Limb (tissue), 2 donors: ENCODE data around the gene ATP8A2.

Experiments
- DNase-seq, 2 donors: peaks; one replicate each; pipeline ENCODE4 v3.0.0-alpha.2; 2016; ENCODE audit errors: extremely low spot score in 2 of 2

Gene ATP8A2

DNA sequence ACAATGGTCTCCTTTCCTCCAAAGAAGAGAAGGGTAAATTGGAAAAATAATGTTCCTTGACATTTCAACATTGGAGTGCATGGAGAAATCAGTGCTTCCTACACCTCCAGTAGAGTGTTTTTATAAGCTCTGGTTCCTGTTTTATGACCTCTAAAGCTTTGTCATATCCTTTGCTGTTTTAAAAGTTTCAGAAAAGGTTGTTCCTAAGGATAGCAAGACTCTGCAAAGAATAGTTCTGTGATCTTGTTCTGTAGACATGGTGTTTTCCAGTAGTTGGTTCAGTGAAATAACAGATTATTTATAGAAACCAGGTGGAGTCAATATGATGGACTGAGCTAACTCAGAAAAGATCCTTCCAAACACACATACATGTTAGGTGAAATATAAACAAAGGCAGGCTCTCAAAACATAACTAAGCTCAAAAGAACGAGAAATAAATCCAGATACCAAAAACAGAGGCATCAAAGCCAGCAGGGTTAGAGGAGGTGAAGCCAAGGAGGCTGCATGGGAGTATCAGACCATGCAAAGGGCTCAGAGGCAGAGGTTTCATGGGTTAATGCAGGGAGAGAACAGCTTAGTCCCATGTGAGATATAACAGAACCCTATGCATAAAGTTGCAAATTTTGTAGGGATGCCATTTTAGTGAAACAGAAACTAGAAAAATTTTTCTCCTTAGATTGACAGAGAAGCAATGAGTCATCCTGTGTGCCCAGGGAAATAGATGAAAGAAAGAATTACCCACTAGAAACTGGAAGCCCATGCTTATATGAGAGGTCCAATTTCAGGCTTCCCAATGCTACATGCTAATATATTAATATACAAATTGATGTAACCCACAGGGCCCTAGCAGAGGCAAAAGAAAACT lies 635.7 kb downstream of the ATP8A2 start:
- DNase-seq = no peak

DNA sequence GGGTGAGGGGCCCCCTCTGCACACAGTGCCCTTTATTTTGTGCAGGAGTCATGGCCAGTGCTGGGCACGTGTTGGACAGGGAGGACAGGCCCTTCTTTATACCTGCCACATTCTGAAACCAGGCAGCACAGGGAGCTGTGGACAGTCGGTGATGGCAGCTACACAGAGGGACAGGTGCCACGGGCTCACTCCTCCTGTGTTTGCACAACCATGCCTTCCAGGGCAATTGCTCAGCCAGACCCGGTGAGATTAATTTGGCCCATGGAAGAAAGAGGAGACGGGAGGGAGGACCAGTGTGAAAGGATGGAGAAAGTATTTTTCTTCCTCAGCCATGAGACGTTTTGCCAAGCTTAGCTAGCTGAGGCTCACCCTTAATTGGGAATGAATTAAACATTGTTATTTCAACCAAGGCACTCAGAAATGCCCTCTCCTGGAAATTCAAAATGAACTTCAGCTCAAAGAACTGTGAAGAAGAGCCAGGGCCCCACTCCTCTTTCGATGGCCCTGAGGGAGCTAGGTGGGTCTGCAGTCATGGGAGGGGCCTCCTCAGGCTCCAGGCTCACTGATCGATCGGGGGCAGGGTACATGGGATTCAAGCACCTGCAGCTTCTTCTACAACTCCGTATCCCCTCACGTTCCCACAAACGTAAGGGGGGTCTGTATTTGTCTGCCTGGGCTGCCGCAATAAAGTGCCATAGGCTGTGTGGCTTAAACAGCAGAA lies 638.9 kb downstream of the ATP8A2 start:
- DNase-seq = no peak

DNA sequence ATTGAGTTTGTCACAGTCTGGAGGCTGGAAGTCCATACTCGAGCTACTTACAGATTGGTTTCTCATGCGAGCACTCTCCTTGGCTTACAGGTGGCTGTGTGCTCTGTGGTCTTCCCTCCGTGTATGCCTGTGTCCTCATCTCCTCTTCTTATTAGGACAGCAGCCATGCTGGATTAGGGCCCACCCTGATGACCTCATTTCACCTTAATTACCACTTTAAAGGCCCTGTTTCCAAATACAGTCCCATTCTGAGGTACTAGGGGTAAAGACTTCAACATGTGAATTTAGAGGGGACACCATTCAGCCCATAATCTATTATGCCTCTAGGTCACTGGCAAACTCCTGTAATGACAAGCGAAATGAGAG lies 639.4 kb downstream of the ATP8A2 start:
- DNase-seq = no peak

DNA sequence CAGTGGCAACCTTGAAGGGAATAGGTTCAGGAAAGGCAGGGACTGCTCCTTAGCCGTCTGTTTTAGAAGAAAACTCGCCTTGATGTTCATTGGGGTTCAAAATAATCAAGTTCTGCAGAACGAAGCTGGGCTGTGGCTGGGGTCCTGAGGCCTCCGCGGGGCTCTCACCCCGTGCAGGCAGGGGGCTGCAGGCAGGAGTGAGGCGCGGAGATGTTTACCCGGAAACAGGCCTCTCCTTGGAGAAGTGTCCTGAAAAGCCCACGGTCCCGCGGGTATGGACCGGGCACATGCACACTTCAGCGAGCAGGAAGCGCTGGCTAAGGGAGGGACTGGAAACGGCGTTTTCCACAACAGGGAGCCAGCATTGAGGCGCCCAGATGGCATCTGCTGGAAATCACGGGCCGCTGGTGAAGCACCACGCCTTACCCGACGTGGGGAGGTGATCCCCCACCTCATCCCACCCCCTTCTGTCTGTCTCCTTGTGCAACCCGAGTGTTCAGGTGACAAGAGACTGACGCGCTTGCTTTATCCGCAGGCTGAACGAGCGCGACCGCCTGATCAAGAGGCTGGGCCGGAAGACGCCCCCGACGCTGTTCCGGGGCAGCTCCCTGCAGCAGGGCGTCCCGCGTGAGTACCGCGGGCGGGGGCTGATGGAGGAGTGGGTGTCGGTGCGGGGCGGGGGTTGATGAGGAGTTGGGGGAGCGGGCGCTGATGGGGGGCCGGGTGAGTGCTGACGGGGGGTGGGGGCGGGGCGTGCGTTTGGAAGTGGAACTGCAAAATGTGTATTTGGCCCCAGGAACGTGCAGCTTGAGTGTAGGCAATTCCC lies 640.4 kb downstream of the ATP8A2 start:
- DNase-seq = peak in 1 of 2 donors; percentile 68

DNA sequence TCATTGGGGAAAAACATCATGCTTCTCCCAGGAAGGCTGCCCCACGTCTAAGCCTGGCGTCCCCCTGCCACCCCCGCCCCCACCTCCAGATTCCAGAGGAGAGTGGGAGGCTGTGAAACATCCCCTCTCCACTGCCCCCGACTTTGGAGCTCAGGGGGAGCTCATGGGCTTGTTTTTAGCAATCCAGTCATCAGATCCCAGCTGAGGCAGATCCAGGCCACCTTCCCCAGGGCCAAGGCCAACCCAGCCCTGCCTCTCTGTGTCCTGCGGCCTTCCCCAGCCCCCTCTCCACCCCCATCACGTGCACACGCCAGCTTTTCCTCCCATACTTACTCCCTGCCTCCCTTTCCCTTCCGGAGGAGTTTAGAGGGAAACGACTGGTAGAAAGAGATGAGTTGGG lies 641.2 kb downstream of the ATP8A2 start:
- DNase-seq = no peak

DNA sequence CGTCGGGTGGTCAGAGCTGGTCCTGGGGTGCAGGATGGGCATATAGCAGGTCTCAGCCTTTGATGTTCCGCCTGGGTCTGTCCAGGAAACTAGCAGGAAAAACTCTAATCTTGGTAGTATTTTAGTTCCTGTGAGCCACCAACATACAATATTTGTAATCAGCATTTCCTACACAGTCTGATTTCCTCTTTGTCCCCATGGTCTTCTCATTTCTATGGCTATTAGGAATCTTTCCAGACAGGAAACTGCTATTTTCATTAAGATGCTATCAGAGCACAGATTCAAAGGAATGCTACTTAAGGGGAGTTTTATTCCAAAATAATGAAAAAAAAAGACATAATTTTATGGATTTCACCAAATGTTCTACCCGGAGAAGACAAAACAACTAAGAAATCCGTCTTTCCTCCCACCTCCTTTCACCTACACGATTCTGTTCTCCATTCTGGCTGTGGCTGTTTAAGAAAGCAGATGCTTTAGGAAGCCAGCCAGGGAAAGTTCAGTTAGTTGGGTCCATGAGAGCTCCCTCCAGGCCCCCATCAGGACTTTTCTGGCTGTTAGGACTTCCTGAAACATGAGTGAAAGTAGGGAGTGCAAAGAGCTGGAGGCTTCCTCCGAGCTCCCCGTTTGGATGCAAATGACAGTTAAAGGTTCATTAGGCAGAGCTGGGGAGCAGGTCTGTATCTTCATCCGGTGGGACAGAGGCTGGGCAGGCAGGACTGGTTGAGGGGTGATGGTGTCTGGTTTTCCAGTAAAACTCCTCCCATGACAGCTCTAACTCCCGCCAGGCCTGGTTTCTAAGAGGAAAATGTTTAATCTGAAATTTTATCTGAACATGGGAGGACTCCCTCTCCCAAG lies 643.7 kb downstream of the ATP8A2 start:
- DNase-seq = peak in 1 of 2 donors; percentile 54

DNA sequence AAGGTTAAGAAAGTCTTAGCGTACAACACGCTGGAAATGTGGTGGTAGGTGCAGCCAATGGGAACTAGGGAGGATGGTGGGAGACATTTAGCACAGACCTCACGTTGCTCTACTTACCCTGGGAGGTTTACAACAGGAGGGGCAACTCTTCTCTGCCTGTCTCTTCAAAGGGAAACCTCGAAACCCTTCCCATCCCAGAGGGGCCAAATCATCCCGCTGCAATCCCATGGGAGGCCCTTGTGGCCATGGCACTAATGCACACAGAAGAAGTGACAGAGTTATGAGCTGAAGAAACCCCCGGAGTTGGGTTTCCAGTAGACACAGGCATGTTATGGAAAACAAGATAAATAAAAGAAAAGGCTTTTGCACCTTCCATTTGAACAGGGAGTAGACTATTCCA lies 644.4 kb downstream of the ATP8A2 start:
- no peak for DNase-seq

DNA sequence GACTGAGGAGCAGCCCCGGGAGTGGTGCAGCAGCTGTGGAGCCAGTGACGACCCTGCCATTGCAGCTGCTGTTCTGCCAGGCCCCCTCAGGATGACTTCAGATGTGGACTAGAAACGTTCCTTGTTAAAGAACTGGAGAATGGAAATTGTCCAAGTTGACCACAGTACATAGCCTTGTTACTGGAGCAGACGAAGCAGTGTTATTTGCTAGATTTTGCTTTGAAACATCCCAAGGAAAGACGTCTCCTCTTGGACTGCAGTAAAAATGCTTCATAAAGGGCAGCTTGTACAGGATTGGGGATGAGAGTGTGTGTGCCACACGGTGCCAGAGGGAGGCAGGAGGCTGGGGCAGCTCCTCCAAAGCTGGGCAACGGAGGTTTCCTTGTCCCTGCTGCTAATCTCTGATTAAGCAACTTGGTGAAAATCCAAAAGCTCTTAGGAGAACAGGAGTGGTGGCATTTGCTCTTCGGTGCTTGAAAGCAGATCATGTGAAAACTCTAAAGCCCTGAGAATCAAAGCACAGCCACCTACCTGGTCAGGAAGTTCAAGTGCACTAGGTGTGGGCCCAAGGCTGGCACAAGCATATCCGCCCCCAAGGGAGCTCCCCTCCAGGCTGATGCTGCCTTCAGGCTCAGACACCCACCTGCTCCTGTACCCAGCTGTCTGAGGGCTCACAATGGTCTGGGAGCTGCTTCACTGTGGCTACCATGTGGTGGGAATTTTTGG lies 645.6 kb downstream of the ATP8A2 start:
- peak in 1 of 2 donors; percentile 41 for DNase-seq

DNA sequence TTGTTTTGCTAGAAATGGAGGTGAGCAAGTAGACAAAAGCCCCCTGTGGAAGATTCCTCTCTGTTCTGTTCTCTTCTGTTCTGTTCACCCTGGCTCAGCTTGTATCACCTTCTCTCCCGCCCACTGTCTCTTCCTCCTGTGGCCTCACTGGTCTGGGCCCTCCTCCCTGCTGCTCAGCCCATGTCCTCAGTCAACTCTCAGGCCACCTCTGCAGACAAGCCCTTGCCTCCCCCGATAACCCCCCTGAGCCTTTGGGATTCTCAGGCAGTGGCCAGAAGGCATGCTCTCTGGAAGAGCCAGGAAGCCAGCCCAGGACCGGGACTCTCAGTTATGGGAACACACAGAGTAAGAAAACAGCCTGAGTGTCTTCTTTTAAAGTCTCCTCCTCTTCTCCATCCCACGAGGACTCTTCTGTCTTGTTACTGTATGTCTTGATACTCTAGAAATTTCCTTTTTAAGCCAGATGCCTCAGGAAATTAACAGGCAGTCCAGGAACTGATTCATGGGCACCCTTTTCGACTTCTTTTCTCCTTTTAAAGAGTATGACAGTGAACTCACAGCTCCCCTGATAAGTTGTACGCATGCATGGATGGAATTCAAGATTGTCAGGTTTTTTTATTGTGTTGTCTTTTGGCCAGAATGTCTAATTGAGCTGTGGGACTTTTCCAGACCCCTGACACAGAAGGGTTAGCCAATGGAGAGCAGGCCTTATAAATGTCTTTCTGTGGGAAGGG lies 646.3 kb downstream of the ATP8A2 start:
- no peak for DNase-seq

DNA sequence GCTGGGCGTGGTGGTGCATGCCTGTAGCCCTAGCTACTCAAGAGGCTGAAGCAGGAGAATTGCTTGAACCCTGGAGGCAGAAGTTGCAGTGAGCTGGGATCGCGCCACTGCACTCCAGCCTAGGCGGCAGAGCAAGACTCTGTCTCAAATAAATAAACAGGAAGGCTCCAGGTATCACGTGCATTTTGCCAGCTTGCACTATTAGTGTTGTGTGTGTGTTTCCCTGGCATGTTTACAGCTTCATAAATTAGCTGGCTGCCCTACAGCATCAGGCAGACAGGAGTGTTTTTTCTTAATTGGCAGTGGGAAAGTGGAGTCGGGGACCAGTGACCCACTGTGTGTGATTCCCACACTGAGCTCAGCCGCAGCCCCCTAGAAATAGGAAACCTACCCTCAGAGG lies 647.5 kb downstream of the ATP8A2 start:
- DNase-seq = no peak

DNA sequence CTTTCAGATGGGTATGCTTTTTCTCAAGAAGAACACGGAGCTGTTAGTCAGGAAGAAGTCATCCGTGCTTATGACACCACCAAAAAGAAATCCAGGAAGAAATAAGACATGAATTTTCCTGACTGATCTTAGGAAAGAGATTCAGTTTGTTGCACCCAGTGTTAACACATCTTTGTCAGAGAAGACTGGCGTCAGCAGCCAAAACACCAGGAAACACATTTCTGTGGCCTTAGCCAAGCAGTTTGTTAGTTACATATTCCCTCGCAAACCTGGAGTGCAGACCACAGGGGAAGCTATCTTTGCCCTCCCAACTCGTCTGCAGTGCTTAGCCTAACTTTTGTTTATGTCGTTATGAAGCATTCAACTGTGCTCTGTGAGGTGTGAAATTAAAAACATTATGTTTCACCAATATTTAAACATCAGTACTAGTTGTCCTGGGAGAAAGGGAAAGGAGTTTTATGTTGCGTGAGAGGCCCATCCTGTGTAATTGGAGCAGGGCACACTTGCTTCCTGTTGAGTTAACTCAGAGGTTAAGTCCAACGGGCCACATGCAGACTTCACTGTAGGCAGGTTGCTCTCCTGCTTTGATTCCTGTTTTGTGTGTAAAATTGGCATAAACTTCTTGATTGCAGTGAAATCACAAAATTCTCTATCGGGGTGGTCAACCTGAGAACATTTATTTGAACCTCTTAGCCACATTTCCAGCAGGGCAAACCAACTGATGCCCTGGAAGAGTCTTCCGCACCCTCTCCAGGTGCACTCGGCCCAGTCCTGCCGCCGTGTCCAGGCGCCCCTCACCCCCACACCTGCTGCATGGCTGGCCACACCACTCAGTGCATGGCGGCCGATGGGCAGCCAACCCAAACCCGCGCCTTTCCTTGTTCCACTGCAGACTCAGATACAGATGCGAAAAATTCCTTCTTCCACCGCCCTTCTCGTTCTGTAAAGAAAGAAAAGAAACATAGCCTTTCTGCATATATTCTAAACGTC lies 648.4 kb downstream of the ATP8A2 start:
- DNase-seq = no peak

DNA sequence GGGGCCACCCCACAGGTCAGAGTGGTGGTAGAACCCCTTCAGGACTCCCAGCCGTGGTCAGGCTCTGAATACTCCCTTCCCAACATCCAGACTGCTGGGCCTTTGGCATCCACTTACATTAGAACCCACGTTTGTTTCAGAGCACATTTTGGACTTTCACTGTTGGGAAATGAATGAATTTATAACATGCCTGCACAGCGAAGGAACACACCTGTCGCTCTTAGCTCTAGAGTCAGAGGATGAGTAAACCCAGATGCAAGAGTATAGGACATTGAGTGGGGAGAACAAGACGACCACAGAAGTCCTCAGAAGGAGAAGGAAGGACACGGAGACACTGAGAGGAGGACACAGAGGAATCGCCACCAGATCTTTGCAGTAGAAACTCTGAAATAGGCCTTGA lies 649.1 kb downstream of the ATP8A2 start:
- no peak for DNase-seq

DNA sequence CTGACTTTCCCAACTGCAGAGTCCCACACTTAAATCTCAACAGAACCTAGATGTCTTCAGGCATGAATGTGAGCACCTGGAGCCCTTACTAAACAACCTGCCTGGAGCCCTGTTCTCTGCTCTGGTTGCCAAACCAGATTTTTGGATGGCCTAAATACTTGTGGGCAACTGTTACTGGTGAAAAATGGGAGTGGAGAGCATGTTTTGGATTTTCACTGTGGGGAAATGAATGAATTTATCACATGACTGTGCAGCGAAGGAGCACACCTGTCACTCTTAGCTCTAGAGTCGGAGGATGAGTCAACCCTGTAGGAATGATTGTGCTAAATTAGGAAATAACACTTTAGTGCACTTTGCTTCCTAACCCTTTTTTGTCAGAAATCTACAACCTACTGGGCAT lies 649.7 kb downstream of the ATP8A2 start:
- DNase-seq = no peak

DNA sequence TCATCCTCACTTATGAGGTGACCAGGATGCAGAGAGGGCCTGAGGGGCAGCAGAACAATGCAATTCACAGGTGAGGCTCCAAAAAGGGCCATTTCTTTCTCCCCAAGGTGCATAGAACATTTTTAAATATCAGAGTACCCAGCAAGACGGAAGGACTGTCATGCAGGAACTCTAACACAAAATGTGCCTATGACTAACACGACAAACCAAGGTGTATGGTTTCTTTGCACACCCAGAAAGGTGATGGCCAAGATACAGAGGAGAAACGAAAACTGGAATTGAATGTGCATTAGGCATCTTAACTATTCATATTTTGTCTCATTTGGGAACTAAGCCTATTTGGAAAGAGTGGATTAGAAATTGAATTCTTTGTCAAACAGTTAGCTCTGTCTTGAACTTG lies 650.2 kb downstream of the ATP8A2 start:
- DNase-seq = no peak

DNA sequence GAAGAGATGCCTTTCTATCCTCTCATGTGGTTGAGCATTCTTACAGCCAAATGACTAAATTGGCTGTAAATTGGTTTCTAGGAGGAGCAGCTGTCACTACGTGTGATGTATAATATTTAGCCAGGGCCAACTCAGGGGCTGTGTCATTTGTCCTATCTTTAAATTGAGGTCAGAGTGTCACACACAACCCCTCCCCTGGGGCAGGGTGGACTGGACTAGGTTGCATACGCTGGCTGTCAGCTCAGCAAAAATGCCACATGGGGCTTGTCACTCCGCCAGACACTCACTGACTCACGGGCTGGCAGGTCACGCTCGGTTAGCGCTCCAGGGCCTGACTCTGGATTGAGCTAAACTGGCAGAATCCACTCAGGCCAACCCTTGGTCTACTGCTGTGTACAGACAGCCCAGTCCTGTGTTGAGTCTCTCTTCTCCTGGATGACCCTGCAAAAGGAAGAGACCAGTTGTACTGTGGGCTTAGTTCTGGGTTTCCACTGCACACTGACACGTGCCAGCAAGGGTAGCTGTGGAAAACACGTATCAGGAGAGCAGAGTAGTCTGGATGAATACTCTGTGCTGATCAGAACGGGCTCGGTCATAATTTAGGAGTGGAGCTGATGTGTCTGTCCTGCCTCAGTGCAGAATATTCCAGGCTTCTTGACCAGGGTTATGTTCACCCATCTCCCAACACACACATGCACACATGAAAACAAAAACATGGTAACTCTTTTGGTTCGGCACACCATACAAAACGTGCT lies 650.9 kb downstream of the ATP8A2 start:
- DNase-seq = peak; percentile 36 to 65

DNA sequence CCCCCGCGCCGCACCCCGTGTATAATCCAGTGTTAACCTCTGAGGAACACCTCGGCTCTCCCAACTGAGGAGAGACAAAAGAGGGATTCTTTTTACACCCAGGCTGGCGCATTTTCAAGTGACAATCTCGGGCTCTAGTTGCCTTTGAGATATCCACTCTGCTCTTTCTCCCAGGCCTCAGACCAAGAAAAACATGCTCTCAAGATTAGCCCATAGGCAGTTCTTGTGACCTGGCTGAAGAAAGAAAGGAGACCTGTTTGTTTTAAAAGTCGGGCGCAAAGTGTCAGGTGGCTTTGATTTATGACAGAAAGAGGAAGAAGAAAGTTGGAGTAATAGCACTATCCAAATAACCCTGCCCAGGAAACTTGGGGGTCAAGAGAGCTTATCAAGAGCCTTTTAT lies 652.8 kb downstream of the ATP8A2 start:
- no peak for DNase-seq

DNA sequence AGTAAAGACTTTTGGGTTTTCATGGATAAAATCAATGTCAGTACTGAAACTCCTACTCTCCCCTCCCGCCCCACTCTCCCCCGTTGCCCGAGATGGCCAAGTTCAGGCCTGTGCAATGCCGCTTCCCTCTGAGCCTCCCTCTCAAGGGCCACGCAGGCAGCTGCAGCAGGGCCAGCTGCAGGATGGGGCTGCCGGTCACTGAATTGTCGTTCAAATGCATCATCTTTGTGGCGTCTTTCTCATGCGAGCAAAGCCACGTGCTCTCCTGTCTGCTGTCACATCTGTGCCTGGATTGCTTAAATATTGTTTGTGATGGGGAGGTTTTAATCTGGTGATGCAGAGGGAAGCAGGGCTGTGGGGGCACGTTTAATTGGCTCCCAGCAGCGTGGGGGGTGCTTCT lies 653.4 kb downstream of the ATP8A2 start:
- no peak for DNase-seq

DNA sequence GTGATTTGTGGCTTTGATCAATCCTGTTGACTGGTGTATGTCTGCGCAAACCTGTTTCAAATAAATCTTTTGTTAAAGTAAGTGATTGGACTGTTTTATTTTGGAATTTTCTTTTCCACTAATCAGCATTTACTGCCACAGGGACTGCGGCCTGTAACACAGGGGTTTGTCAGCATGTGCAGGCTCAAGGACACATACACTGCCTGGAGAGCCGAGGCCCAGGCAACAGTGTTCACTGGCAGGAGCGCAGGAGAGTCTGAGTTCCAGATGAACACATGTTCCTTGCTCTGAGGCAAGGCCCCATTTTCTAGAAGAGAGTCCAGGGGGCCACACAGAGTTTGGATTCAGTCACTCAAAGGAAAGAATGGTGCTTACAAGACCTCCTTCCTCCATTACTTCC lies 654.0 kb downstream of the ATP8A2 start:
- no peak for DNase-seq
